Ishikawa (cell line): ENCODE results near the gene EFCAB9.

Source experiments
- CEBPB ChIP-seq: IDR thresholded peaks from 2 replicates; pipeline ENCODE4 v1.6.1; 2012
- CREB1 ChIP-seq: IDR thresholded peaks from 2 replicates; pipeline ENCODE4 v1.6.1; 2012; ENCODE audit warnings: low read depth
- EGR1 ChIP-seq: IDR thresholded peaks from 2 replicates; pipeline ENCODE4 v1.6.1; 2012
- EP300 ChIP-seq: IDR thresholded peaks from 2 replicates; pipeline ENCODE4 v1.6.1; 2012; ENCODE audit warnings: borderline replicate concordance
- FOXM1 ChIP-seq: IDR thresholded peaks from 2 replicates; pipeline ENCODE4 v1.6.1; 2012; ENCODE audit warnings: low read depth, borderline replicate concordance
- NFIC ChIP-seq: IDR thresholded peaks from 2 replicates; pipeline ENCODE4 v1.6.1; 2012
- RAD21 ChIP-seq: IDR thresholded peaks from 2 replicates; pipeline ENCODE4 v1.6.1; 2012; ENCODE audit warnings: low read depth
- TAF1 ChIP-seq: IDR thresholded peaks from 2 replicates; pipeline ENCODE4 v1.6.1; 2012; ENCODE audit warnings: low read depth, mild to moderate bottlenecking
- TCF12 ChIP-seq: IDR thresholded peaks from 2 replicates; pipeline ENCODE4 v1.6.1; 2012; ENCODE audit warnings: low read depth
- TEAD4 ChIP-seq: IDR thresholded peaks from 2 replicates; pipeline ENCODE4 v1.6.1; 2012
- YY1 ChIP-seq: IDR thresholded peaks from 2 replicates; pipeline ENCODE4 v1.6.1; 2012; ENCODE audit warnings: low read depth
- ZBTB7A ChIP-seq: IDR thresholded peaks from 2 replicates; pipeline ENCODE4 v1.6.1; 2012; ENCODE audit warnings: low read depth
- TF ChIP-seq, protein P1 (sequence below): IDR thresholded peaks from 2 replicates; pipeline ENCODE4 v1.6.1; 2012
- TF ChIP-seq, protein P2 (sequence below): IDR thresholded peaks from 2 replicates; pipeline ENCODE4 v1.6.1; 2012; ENCODE audit warnings: low read depth, mild to moderate bottlenecking
- TF ChIP-seq, protein P3 (sequence below): IDR thresholded peaks from 2 replicates; pipeline ENCODE4 v1.6.1; 2012

The EFCAB9 gene

DNA sequence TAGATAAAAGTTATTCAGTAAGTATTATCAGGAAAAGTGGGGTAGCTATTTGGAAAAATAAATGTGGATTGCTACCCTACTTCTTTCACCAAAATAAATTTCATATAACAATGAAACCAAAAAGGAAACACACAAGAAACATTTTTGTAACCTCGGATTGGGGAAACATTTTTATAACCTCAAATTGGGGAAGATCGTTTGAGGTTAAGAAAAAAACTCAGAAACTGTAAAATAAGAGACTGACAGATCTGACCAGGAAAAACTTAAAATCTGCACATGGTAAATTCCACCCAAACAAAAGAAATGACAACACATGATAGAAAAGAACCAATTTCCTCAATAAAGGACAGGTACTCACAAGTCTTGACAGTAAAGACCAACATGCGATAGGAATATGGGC is 13.5 kb downstream of the EFCAB9 start:
- TF ChIP-seq, protein P1, sequence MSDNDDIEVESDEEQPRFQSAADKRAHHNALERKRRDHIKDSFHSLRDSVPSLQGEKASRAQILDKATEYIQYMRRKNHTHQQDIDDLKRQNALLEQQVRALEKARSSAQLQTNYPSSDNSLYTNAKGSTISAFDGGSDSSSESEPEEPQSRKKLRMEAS, result no peak
- TF ChIP-seq YY1, result no peak
- TF ChIP-seq CREB1, result no peak
- no peak for TF ChIP-seq CEBPB
- TF ChIP-seq RAD21, result no peak
- TF ChIP-seq TCF12, result no peak
- no peak for TF ChIP-seq FOXM1
- no peak for TF ChIP-seq NFIC

DNA sequence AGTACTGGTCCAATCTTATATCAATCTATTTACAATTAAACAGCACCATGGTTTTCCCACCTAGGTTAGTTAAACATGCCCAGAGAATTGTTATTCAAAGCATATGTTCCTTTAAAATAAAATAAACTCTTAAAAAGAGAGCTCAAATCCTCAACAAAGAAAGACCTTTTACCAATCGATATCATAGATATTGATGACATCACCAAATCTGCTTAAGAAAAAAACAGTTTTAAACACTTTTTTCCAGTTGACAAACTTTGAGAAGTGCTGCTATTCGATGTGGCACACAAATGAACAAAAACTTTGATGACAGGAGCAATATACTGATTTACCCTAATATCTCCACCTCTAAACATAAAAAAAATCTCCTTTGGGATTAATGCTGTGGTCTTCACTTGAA is 15.7 kb downstream of the EFCAB9 start:
- TF ChIP-seq TAF1, result no peak
- TF ChIP-seq, protein P2, sequence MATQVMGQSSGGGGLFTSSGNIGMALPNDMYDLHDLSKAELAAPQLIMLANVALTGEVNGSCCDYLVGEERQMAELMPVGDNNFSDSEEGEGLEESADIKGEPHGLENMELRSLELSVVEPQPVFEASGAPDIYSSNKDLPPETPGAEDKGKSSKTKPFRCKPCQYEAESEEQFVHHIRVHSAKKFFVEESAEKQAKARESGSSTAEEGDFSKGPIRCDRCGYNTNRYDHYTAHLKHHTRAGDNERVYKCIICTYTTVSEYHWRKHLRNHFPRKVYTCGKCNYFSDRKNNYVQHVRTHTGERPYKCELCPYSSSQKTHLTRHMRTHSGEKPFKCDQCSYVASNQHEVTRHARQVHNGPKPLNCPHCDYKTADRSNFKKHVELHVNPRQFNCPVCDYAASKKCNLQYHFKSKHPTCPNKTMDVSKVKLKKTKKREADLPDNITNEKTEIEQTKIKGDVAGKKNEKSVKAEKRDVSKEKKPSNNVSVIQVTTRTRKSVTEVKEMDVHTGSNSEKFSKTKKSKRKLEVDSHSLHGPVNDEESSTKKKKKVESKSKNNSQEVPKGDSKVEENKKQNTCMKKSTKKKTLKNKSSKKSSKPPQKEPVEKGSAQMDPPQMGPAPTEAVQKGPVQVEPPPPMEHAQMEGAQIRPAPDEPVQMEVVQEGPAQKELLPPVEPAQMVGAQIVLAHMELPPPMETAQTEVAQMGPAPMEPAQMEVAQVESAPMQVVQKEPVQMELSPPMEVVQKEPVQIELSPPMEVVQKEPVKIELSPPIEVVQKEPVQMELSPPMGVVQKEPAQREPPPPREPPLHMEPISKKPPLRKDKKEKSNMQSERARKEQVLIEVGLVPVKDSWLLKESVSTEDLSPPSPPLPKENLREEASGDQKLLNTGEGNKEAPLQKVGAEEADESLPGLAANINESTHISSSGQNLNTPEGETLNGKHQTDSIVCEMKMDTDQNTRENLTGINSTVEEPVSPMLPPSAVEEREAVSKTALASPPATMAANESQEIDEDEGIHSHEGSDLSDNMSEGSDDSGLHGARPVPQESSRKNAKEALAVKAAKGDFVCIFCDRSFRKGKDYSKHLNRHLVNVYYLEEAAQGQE, result no peak
- TF ChIP-seq EGR1, result no peak
- TF ChIP-seq, protein P3, sequence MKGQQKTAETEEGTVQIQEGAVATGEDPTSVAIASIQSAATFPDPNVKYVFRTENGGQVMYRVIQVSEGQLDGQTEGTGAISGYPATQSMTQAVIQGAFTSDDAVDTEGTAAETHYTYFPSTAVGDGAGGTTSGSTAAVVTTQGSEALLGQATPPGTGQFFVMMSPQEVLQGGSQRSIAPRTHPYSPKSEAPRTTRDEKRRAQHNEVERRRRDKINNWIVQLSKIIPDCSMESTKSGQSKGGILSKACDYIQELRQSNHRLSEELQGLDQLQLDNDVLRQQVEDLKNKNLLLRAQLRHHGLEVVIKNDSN, result no peak
- no peak for TF ChIP-seq CEBPB
- TF ChIP-seq EP300, result no peak
- no peak for TF ChIP-seq ZBTB7A
- no peak for TF ChIP-seq TCF12
- no peak for TF ChIP-seq CREB1
- no peak for TF ChIP-seq RAD21
- no peak for TF ChIP-seq TEAD4
- TF ChIP-seq, protein P1, result no peak
- no peak for TF ChIP-seq NFIC
- TF ChIP-seq FOXM1, result no peak
- TF ChIP-seq YY1, result no peak

DNA sequence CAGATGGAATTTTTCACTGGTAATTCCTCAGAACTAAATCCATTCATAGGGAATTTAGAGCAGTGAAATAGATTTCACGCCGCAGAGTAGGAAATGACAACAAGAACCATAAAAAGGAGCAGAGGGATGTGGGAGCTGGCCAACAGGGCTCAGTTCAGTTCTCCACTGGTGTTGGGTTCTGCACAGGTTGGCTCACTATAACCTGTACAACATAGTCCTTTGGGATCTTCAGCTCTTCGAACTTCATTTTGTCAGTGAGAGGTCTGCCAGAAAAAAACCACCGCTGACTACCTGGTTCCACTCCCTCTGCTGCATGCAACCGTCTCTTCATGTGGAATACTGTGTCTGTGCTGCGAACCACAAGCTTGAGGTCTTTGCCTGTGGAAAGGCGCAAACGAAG is 17.7 kb downstream of the EFCAB9 start:
- TF ChIP-seq EGR1, result no peak
- TF ChIP-seq YY1, result no peak
- TF ChIP-seq ZBTB7A, result no peak
- TF ChIP-seq RAD21, result no peak
- TF ChIP-seq TAF1, result no peak
- TF ChIP-seq, protein P2, result no peak
- no peak for TF ChIP-seq EP300
- TF ChIP-seq CREB1, result no peak
- TF ChIP-seq TCF12, result no peak
- TF ChIP-seq TEAD4, result no peak

DNA sequence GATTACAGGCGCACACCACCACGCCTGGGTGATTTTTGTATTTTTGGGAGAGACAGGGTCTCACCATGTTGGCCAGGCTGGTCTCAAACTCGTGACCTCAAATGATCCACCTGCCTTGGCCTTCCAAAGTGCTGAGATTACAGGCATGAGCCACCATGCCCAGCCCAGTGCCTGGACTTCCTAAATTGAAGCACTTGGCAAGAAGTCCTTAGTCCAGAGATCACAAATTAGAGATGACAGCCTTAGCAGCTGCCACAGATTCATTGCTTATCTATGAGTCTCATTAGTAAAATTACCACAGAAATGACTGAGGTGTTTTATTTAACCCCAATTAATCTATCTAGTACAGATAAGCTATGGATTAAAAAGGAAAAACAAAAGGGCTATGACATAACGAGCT is 19.2 kb downstream of the EFCAB9 start:
- TF ChIP-seq YY1 (no peak), CREB1 (no peak), NFIC (no peak), TAF1 (no peak), ZBTB7A (no peak), EGR1 (no peak), TEAD4 (no peak), FOXM1 (no peak), EP300 (no peak)
- TF ChIP-seq, protein P2, result no peak

DNA sequence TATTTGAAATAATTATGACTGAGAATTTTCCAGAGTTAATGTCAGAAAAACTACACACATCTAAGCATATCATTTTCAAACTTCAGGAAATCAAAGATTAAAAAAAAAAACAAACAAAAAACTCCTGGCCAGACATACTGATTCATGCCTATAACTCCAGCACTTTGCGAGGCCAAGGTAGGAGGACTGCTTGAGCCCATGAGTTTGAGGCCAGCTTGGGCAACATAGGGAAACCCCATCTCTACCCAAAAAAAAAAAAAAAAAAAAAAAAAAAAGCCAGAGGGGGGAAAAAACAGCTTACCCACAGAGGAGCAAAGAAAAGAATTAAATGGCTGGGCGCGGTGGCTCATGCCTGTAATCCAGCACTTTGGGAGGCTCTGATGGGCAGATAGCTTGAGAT is 22.4 kb downstream of the EFCAB9 start:
- TF ChIP-seq CREB1 (no peak), YY1 (no peak), TAF1 (no peak), FOXM1 (no peak), EP300 (no peak), EGR1 (no peak), TEAD4 (no peak), RAD21 (no peak), CEBPB (no peak), TCF12 (no peak)
- TF ChIP-seq, protein P3, result no peak
- TF ChIP-seq, protein P2, result no peak
- TF ChIP-seq, protein P1, result no peak
